Loucy (cell line): ENCODE results near the gene TMCO6.
"Not testable (repeated sequence)": the region's sequence is repeated elsewhere in the genome, so short reads cannot be mapped to it uniquely, and the experiment has no call there.

Source experiments
- H2AFZ ChIP-seq: fragments of 200-600 bp; sonication (generic); 2 replicates; pipeline ENCODE4 v1.6.0; 2016; ENCODE audit warnings: antibody characterized with exemption, mild to moderate bottlenecking, low read length, moderate library complexity
- H3F3A ChIP-seq: fragments of 200-600 bp; 2 replicates; pipeline ENCODE4 v1.6.0; 2016; ENCODE audit warnings: antibody characterized with exemption, low read depth, mild to moderate bottlenecking
- H3K27me3 ChIP-seq: fragments of 200-600 bp; sonication (generic); 2 replicates; pipeline ENCODE4 v1.6.1; 2014; ENCODE audit warnings: low read length, mild to moderate bottlenecking; ENCODE audit not compliant: insufficient read depth, poor library complexity, severe bottlenecking
- H3K36me3 ChIP-seq: fragments of 200-600 bp; sonication (generic); 2 replicates; pipeline ENCODE4 v1.6.1; 2016; ENCODE audit warnings: low read length; ENCODE audit not compliant: insufficient read depth
- H3K4me1 ChIP-seq: fragments of 200-600 bp; sonication (generic); 2 replicates; pipeline ENCODE4 v1.5.1; 2014; ENCODE audit warnings: low read length, mild to moderate bottlenecking; ENCODE audit not compliant: insufficient read depth, poor library complexity, severe bottlenecking
- H3K4me2 ChIP-seq: fragments of 200-600 bp; sonication (generic); 2 replicates; pipeline ENCODE4 v1.6.0; 2014; ENCODE audit warnings: antibody characterized with exemption, low read length, low read depth, mild to moderate bottlenecking; ENCODE audit not compliant: poor library complexity, severe bottlenecking
- H3K4me3 ChIP-seq: fragments of 200-600 bp; sonication (generic); 2 replicates; pipeline ENCODE4 v1.5.1; 2014; ENCODE audit warnings: low read length, mild to moderate bottlenecking, mixed read lengths; ENCODE audit not compliant: poor library complexity, severe bottlenecking
- H3K79me2 ChIP-seq: fragments of 200-600 bp; sonication (generic); 2 replicates; pipeline ENCODE4 v1.6.1; 2014; ENCODE audit warnings: low read length; ENCODE audit not compliant: insufficient read depth
- H3K9ac ChIP-seq: fragments of 200-600 bp; sonication (generic); 2 replicates; pipeline ENCODE4 v1.6.0; 2014; ENCODE audit warnings: mild to moderate bottlenecking, low read depth, low read length, moderate library complexity; ENCODE audit not compliant: poor library complexity, severe bottlenecking
- H3K9me2 ChIP-seq: fragments of 200-600 bp; sonication (generic); replicated peaks from 2 replicates; pipeline ENCODE4 v1.6.1; 2016; ENCODE audit warnings: low read depth, low read length, mixed read lengths
- H3K9me3 ChIP-seq: fragments of 200-600 bp; sonication (generic); 2 replicates; pipeline ENCODE4 v1.6.1; 2014; ENCODE audit warnings: mild to moderate bottlenecking, antibody characterized with exemption, low read length, low read depth; ENCODE audit not compliant: insufficient read depth
- H4K20me1 ChIP-seq: fragments of 200-600 bp; sonication (generic); 2 replicates; pipeline ENCODE4 v1.6.0; 2014; ENCODE audit warnings: antibody characterized with exemption, low read length, mild to moderate bottlenecking; ENCODE audit not compliant: insufficient read depth, poor library complexity, severe bottlenecking
- EZH2phosphoT487 ChIP-seq: fragments of 200-600 bp; IDR thresholded peaks from 2 replicates; pipeline ENCODE4 v1.6.1; 2018; ENCODE audit warnings: antibody characterized with exemption, mild to moderate bottlenecking, moderate library complexity, borderline replicate concordance
- TF ChIP-seq, protein P1 (sequence below): fragments of 200-600 bp; sonication (generic); conservative IDR thresholded peaks from 2 replicates; pipeline ENCODE4 v1.5.1; 2014; ENCODE audit warnings: mild to moderate bottlenecking, antibody characterized with exemption, low read length

The TMCO6 gene

DNA sequence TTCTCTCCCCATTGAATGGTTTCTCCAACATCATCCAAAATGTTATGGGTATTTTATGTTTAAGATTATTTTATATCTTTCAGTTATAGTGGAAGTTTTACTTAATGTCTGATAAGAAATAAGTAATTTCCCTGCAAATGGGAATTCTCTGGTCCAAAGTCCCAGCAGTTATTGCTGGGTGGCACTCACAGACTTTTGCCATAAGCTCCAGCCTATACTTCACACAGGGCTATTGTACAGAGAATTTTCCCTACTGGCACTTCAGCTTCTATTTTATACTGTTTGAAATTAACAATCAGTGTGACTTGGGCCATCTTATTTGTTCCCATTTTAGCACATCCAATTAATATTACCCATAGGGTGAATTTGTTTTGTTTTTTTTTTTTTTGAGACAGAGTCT lies 39.2 kb upstream of the TMCO6 start:
- Histone ChIP-seq H2AFZ (no peak overlapping the region), H3K4me1 (no peaks in the 10 kb centered on the region), H3K9ac (no peak overlapping the region), H3K79me2 (no peaks in the 10 kb centered on the region), H3F3A (no peaks in the 10 kb centered on the region), H3K9me3 (no peaks in the 10 kb centered on the region), H3K4me3 (no peak overlapping the region), H3K27me3 (no peaks in the 10 kb centered on the region), H3K9me2 (no peaks in the 10 kb centered on the region), H3K36me3 (no peaks in the 10 kb centered on the region), H3K4me2 (no peak overlapping the region), H4K20me1 (no peaks in the 10 kb centered on the region)
- TF ChIP-seq, protein P1, sequence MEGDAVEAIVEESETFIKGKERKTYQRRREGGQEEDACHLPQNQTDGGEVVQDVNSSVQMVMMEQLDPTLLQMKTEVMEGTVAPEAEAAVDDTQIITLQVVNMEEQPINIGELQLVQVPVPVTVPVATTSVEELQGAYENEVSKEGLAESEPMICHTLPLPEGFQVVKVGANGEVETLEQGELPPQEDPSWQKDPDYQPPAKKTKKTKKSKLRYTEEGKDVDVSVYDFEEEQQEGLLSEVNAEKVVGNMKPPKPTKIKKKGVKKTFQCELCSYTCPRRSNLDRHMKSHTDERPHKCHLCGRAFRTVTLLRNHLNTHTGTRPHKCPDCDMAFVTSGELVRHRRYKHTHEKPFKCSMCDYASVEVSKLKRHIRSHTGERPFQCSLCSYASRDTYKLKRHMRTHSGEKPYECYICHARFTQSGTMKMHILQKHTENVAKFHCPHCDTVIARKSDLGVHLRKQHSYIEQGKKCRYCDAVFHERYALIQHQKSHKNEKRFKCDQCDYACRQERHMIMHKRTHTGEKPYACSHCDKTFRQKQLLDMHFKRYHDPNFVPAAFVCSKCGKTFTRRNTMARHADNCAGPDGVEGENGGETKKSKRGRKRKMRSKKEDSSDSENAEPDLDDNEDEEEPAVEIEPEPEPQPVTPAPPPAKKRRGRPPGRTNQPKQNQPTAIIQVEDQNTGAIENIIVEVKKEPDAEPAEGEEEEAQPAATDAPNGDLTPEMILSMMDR = no peak
- no peak for TF ChIP-seq EZH2phosphoT487

DNA sequence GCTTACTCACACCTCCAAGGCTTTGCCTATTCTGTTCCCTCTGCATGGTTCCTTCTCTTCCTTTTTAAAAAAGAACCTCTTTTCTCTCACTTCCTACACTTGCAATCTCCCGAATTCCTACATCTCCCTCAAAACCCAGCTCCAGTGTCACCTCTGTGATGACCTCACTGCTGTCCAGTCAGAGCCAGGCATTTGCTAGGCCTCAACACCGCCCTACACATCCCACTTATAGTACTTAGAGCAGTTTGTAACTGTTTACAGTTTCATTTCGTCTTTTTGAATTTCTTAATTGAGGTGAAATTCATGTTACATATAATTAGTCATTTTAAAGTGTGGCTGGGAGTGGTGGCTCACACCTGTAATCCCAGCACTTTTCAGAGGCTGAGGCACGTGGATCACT lies 37.1 kb upstream of the TMCO6 start:
- H3K9ac ChIP-seq = no peak overlapping the region
- H3K4me1 ChIP-seq = no peaks in the 10 kb centered on the region
- no peaks in the 10 kb centered on the region for H3F3A ChIP-seq
- TF ChIP-seq, protein P1 = no peak
- TF ChIP-seq EZH2phosphoT487 = no peak
- no peak overlapping the region for H3K4me3 ChIP-seq
- H3K9me3 ChIP-seq = no peaks in the 10 kb centered on the region
- H3K9me2 ChIP-seq = no peaks in the 10 kb centered on the region
- no peaks in the 10 kb centered on the region for H3K79me2 ChIP-seq
- no peaks in the 10 kb centered on the region for H3K27me3 ChIP-seq
- H3K4me2 ChIP-seq = no peak overlapping the region
- no peaks in the 10 kb centered on the region for H4K20me1 ChIP-seq
- no peak overlapping the region for H2AFZ ChIP-seq
- H3K36me3 ChIP-seq = no peaks in the 10 kb centered on the region

DNA sequence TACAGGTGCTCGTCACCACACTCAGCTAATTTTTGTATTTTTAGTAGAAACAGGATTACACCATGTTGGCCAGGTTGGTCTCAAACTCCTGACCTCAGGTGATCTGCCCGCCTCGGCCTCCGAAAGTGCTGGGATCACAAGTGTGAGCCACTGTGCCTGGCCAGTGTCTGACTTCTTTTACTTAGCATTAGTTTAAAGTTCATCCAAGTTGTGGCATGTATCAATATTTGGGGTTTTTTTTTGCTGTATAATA lies 35.9 kb upstream of the TMCO6 start:
- not testable (repeated sequence) for H3K4me3 ChIP-seq, H3F3A ChIP-seq, H3K36me3 ChIP-seq, H3K79me2 ChIP-seq, H3K9me2 ChIP-seq, H3K9ac ChIP-seq, H3K27me3 ChIP-seq, H3K4me1 ChIP-seq, H3K4me2 ChIP-seq, H4K20me1 ChIP-seq, H3K9me3 ChIP-seq, H2AFZ ChIP-seq

DNA sequence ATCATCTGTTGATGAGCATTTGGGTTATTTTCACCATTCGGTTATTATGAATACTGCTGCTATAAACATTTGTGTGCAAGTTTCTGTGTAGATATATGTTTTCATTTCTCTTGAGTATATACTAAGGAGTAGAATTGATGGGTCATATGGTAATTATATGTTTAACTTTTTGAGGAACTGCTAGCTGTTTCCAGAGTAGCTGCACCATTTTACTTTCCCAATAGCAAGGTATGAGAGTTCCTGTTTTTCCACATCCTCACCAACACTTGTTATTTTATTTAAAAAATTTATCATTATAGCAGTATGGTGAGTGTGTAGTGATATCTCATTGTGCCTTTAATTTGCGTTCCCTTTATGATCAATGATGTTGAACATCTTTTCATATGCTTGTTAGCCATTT lies 35.5 kb upstream of the TMCO6 start:
- no peaks in the 10 kb centered on the region for H3K9me3 ChIP-seq
- H2AFZ ChIP-seq = no peak overlapping the region
- H3K9me2 ChIP-seq = no peaks in the 10 kb centered on the region
- no peak overlapping the region for H3K9ac ChIP-seq
- H3K36me3 ChIP-seq = no peaks in the 10 kb centered on the region
- no peaks in the 10 kb centered on the region for H3K27me3 ChIP-seq
- peaks cover 1% of the 10 kb centered on the region for H3K4me1 ChIP-seq
- H3F3A ChIP-seq = no peaks in the 10 kb centered on the region
- no peaks in the 10 kb centered on the region for H4K20me1 ChIP-seq
- H3K79me2 ChIP-seq = no peaks in the 10 kb centered on the region
- no peak overlapping the region for H3K4me3 ChIP-seq
- no peak overlapping the region for H3K4me2 ChIP-seq
- TF ChIP-seq, protein P1 = no peak
- no peak for TF ChIP-seq EZH2phosphoT487
